D721Med (cell line): ENCODE data around the gene COMMD7.

Experiments
- DNase-seq: peaks from one replicate; pipeline ENCODE4 v3.0.0; 2011; ENCODE audit warnings: low spot score; ENCODE audit not compliant: insufficient read length
- FAIRE-seq: peaks from 2 replicates; lab custom pipeline; 2011; peaks lifted over from hg19 to GRCh38; lab: Jason Lieb, UNC
- CTCF ChIP-seq: IDR thresholded peaks from 2 replicates; pipeline ENCODE4 v1.5.1; 2012; ENCODE audit warnings: mild to moderate bottlenecking, control low read depth; ENCODE audit not compliant: insufficient read depth; ENCODE audit errors: missing control alignments

Gene COMMD7

GRCh38 chr20:32752458-32753250 is 9.4 kb upstream of the COMMD7 start:
- TF ChIP-seq CTCF = no peak
- FAIRE-seq = no peak
- no peak for DNase-seq

- no peak for TF ChIP-seq CTCF
- FAIRE-seq (no peak), DNase-seq (no peak)
Observed at GRCh38 chr20:32751702-32752457, 8.6 kb upstream of the COMMD7 start.

- no peak for TF ChIP-seq CTCF
- no peak for FAIRE-seq
- no peak for DNase-seq
Observed at GRCh38 chr20:32751293-32751692, 8.0 kb upstream of the COMMD7 start.

- TF ChIP-seq CTCF = no peak
- FAIRE-seq = no peak
- DNase-seq = no peak
Observed at GRCh38 chr20:32749914-32750637, 6.8 kb upstream of the COMMD7 start.

GRCh38 chr20:32742322-32743236 is 688 bp downstream of the COMMD7 start:
- no peak for TF ChIP-seq CTCF
- DNase-seq (no peak), FAIRE-seq (no peak)

- FAIRE-seq (no peak), DNase-seq (no peak)
- TF ChIP-seq CTCF = no peak
Observed at GRCh38 chr20:32741151-32741550, 2.1 kb downstream of the COMMD7 start.
